GM21447 (cell line): Measurements from ENCODE around the gene SEC22A.

Experiments used
- ATAC-seq: cut with Tn5 transposase; IDR thresholded peaks from one replicate; pipeline ENCODE4 v1.9.1; 2021; ENCODE audit not compliant: unreplicated experiment

SEC22A gene

DNA sequence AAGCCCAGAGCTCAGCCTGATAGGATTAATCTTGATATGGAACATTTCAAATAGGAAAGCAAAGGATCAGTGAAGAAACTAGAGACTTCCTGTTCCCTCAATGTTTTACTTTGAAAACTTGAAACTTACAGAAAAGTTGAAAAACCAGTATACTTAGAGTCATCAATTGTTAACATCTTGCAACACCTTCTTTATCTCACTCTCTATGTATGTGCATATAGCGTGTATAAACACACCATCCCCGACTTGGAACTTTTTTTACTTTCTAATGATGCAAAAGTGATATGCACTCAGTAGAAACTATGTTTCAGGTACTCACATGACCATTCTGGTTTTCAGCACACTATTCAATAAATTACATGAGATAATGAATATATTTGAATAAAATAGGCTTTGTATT is 60.5 kb downstream of the SEC22A start:
- ATAC-seq: no peak

DNA sequence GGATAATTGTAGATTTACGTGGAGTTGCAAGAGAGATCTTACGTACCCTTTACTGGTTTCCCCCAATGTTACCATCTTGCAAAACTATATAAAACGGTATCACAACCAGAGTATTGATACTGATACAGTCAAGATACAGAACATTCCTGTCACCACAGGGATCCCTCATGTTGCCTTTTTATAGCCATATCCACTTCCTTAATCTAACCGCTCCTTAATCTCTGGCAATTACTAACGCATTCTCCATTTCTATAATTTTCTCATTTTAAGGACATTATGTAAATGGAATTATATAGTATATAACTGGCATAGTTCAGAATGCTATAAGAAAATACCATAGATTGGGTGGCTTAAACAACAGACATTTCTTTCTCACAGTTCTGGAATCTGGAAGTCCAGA is 61.1 kb downstream of the SEC22A start:
- ATAC-seq: no peak

- ATAC-seq: no peak
Observed at GRCh38 chr3:123263941-123264340, 62.2 kb downstream of the SEC22A start.

DNA sequence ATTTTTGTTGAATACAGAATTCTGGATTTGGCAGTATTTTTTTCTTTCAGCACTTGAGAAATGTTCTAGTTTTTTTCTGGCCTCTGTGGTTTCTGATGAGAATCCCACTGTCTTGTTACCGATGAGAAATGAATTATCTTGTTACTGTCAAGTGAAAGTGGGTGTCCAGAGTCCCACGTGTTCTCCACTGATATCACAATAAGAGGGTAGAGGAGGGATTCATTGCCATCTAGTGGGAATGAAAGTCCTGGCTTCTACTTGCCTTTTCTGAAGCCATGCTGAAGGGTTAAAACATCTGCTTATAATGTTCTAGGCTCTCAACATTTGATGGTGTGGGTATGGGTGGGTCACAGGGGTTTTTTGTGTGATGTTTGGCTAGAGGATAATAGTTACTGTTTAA is 66.1 kb downstream of the SEC22A start:
- ATAC-seq: no peak

DNA sequence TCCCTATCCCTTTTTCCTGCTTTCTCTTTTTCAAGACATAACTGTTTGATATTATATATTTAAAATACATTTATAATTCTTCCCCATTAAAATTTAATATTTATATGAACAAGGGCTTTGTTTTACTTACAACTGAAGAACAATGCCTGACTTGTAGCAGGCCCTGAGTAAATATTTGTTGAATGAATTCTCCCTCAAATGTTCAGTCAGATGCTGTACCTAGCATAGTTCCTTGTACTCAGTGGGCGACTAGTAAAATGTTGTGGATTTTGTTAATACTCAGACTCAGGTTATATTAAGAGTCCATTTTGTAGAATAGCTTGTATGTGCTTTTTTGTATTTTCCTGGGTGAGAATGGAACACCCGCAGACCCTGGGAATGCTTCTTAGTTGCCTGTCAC is 69.1 kb downstream of the SEC22A start:
- ATAC-seq: no peak

DNA sequence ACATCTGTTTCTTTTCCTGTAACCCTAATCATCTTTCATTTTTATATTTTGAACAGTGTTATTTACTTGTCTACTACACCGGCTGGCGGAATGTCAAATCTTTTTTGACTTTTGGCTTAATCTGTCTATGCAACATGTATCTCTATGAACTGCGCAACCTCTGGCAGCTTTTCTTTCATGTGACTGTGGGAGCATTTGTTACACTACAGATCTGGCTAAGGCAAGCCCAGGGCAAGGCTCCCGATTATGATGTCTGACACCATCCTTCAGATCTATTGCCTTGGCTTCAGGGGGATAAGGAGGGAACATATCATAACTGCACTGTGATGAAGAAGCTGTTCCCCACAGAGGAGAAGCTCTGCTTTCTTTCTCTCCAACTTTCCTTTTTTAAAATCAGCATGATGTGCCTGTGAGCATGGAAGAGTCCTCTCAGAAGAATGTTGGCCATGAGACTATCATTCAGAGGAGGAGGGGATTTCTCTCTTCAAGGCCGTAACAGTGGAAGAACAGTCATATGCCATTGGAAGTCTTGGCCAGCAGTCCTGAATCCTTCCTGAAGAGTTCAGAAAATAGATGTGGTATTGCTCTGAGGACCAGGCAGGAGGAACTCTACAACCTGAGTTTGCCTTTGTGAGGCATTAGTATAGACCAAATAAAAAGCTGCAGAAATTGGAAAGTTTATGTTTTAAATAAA is 69.9 kb downstream of the SEC22A start:
- no peak for ATAC-seq

- no peak for ATAC-seq
Observed at GRCh38 chr3:123272547-123272946, 70.8 kb downstream of the SEC22A start.

DNA sequence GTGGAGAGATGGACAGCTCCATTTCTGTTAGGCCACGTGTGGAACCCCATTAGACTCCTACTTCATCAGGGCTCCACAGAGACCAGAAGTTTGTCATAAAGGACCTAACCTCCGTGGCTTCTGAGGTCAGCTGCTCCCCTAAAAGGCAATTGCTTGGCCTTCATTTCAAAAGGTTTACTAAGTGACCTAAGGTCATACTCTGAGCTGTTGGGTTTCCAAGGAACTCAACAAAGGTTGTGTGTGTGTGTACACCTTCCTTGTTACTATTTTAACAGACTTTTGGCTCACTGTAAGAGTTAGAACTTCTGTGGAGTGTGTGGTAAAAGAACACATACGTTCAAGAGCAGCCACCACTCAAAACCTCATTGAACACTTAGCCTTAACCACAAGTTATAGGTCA is 73.9 kb downstream of the SEC22A start:
- no peak for ATAC-seq

- ATAC-seq: no peak
Observed at GRCh38 chr3:123276346-123277006, 74.7 kb downstream of the SEC22A start.

DNA sequence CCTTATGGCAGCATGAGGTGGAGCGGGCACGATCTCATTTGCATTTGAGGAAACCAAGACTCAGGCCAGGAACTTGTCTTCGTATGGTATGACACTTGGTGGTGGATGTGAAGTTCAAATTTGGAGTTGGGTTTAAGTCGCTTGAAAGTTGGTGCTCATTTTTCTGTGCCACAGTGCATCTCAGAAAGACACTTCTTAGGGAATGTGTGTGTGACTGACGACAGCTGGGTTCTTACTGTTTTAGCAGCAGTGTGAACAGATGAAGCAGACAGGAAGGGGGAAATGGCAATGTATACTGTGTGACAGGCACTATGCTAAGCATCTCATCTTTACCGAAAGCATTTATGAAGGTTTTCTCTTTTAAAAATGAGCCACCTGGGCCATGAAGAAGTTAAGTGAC is 75.4 kb downstream of the SEC22A start:
- no peak for ATAC-seq

DNA sequence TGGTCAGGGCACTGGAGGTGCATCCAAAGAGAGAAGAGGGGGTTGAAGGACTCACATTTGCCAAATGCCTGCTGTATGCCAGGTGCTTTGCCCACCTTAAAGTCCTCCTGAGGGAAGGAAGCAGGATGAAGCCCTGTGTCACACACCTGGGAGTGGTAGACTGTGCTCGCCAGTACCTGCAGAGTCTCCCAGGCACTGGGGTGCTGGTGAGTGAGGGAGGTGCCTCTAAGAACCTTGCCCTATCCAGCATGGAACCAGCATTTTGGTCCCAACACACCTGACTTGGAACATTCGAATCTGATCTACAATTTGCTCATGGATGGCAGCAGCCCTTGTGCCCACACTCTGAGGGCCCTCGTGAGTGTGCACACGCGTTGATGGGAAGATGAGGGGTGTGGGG is 76.7 kb downstream of the SEC22A start:
- no peak for ATAC-seq

- no peak for ATAC-seq
Observed at GRCh38 chr3:123279121-123279520, 77.4 kb downstream of the SEC22A start.

GRCh38 chr3:123281406-123281805 is 79.7 kb downstream of the SEC22A start:
- ATAC-seq: no peak

DNA sequence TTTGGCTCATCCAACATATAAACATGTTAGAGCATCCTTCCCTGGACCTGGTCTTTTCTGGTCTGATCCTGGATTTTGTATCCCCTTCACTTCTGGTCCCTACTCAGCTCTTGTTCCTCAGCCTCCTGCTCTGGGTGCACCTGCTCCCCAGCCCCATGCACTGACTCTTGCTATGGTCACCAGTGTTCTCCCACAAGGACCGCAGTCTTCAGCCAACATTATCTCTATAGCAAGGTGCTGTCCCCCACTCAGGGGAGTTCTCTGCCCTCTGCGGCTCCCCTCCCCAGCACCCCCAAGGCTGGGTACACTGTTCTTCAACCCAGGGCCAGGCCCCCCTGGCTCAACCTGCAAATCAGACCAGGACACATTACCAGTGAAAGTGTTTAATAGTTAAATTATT is 80.2 kb downstream of the SEC22A start:
- ATAC-seq: no peak

- ATAC-seq: no peak
Observed at GRCh38 chr3:123282461-123282860, 80.7 kb downstream of the SEC22A start.

- no peak for ATAC-seq
Observed at GRCh38 chr3:123283074-123283473, 81.3 kb downstream of the SEC22A start.

DNA sequence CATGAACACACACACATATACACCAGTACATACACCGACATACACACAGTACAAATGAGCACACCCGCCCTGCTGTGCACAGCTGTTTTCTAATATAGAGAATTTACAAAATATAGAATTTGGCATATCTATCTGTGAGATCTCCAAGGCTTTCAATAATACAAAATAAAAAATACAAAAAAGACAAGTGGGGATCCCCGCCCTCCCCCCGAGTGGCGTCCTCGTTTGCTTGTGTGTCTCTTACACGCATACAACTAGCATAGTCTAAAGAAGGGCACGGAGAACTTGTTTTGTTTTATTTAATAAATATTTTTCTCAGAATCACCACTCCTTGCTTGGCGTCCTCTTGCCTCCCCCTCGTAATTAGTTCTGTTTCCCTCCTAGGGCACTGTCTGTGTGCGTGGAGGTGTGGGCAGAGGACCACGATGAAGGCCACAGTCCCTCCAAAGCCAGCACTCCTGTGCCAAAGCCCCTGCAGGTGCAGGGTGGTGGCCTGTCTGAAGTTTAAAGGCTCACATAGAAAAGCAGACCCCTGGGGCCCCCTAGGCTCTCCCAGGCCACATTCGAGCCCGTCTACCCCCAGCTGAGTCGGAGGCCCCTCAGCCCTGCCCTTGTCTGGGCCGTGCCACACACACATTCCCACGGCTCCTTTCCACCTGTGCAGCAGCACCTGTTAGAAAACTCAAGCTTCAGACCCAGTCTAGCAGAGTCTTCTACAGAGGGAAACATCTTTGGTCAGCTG is 82.1 kb downstream of the SEC22A start:
- no peak for ATAC-seq

- ATAC-seq: no peak
Observed at GRCh38 chr3:123284399-123285010, 82.8 kb downstream of the SEC22A start.

- no peak for ATAC-seq
Observed at GRCh38 chr3:123285066-123285465, 83.3 kb downstream of the SEC22A start.

DNA sequence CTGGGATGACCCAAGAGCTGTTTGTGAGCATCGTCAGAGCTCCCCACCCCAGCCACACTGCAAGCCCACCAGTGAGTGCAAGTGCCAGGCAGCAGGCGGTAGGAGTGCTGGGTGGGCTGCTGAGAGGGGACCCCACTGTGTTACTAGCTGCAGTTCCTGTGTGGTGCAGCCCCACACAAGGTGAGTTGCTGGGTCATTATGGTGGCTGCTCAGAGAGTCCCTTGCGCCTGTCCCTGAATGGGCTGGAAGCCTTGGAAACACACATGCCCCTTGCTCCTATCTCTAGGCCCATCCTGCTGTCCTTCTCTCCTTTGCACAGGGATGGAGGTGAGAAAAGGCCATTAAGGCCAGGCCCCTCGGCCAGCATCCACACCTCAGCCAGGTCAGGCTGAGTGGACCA is 83.7 kb downstream of the SEC22A start:
- ATAC-seq: no peak

GRCh38 chr3:123285931-123286307 is 84.2 kb downstream of the SEC22A start:
- ATAC-seq: no peak
